NCI-H748 (cell line): Measurements from ENCODE around the gene POLE.

Experiments used
- DNase-seq: peaks from one replicate; lab custom pipeline; 2025; ENCODE audit not compliant: unreplicated experiment; lab: John Stamatoyannopoulos, UW

Gene POLE

GRCh38 chr12:132617822-132618682, 69.1 kb downstream of the POLE start:
- DNase-seq, result peak; percentile 52

GRCh38 chr12:132617135-132617701, 69.9 kb downstream of the POLE start:
- DNase-seq, result no peak

GRCh38 chr12:132615579-132616038, 71.5 kb downstream of the POLE start:
- no peak for DNase-seq

- DNase-seq, result peak; percentile 75
Measured at GRCh38 chr12:132614861-132615578, 72.1 kb downstream of the POLE start.

- DNase-seq, result no peak
Measured at GRCh38 chr12:132614029-132614428, 73.1 kb downstream of the POLE start.

- no peak for DNase-seq
Measured at GRCh38 chr12:132611620-132612019, 75.5 kb downstream of the POLE start.

- DNase-seq, result no peak
Measured at GRCh38 chr12:132610866-132611602, 76.1 kb downstream of the POLE start.

- no peak for DNase-seq
Measured at GRCh38 chr12:132610051-132610759, 76.9 kb downstream of the POLE start, which contains the start of gene LRCOL1. LRCOL1 (minus strand) TSS chr12:132610582; CDS start chr12:132606251, 4,331 bp downstream.

- DNase-seq, result no peak
Measured at GRCh38 chr12:132608231-132609171, 78.6 kb downstream of the POLE start.

- DNase-seq, result no peak
Measured at GRCh38 chr12:132606927-132607326, 80.2 kb downstream of the POLE start.

- no peak for DNase-seq
Measured at GRCh38 chr12:132606466-132606865, 80.7 kb downstream of the POLE start.

GRCh38 chr12:132605892-132606291, 81.2 kb downstream of the POLE start:
- DNase-seq, result no peak

GRCh38 chr12:132604668-132605441, 82.3 kb downstream of the POLE start:
- no peak for DNase-seq

- no peak for DNase-seq
Measured at GRCh38 chr12:132604151-132604618, 83.0 kb downstream of the POLE start.

GRCh38 chr12:132603240-132604150, 83.6 kb downstream of the POLE start:
- DNase-seq, result no peak

GRCh38 chr12:132602572-132603239, 84.4 kb downstream of the POLE start:
- DNase-seq, result no peak
